HTERT RPE-1 (cell line): ENCODE results near the gene RARS1.
"Not testable (repeated sequence)": the region's sequence is repeated elsewhere in the genome, so short reads cannot be mapped to it uniquely, and the experiment has no call there.

Source experiments
- in situ Hi-C: fragments of 300-500 bp; cut with MboI; formaldehyde crosslinking; loops from 4 replicates; pipeline ENCODE4 v1.14.3; 2020; ENCODE audit warnings: low sequenced_read_pairs

Gene RARS1

DNA sequence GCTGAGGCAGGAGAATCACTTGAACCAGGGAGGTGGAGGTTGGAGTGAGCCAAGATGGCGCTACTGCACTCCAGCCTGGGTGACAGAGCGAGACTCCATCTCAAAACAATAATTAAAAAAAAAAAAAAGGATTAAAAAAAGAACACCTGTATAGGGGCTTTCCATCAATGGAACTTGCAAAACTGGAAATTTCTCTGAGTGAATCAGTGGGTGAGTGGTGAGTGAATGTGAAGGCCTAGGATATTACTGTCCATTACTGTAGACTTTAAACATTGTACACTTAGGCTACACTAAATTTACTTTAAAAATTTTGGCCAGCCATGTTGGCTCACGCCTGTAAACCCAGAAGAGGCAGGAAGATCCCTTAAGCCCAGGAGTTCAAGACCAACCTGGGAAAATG lies 5.7 kb upstream of the RARS1 start:
- in situ Hi-C loops: no loop called here

GRCh38 chr5:168481330-168481788 lies 4.9 kb upstream of the RARS1 start:
- in situ Hi-C loops: no loop called here

- in situ Hi-C loops: no loop called here
Observed at GRCh38 chr5:168482361-168482760, 3.9 kb upstream of the RARS1 start.

DNA sequence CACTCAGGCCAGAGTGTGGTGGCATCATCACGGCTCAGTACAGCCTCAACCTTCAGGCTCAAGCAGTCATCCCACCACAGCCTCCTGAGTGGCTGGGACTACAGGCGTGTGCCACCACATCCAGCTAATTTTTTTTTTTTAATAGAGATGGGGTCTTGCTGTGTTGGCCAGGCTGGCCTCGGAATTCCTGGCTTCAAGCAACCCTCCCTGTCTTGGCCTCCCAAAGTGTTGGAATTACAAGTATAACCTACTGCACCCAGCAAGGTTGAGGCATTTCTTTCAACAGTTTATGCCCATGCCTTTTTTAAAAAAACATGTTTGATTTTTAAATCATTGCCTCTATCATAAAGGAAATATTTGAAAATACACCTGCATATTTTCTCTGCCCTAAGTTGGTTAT lies 2.8 kb downstream of the RARS1 start:
- in situ Hi-C loops: no loop called here

DNA sequence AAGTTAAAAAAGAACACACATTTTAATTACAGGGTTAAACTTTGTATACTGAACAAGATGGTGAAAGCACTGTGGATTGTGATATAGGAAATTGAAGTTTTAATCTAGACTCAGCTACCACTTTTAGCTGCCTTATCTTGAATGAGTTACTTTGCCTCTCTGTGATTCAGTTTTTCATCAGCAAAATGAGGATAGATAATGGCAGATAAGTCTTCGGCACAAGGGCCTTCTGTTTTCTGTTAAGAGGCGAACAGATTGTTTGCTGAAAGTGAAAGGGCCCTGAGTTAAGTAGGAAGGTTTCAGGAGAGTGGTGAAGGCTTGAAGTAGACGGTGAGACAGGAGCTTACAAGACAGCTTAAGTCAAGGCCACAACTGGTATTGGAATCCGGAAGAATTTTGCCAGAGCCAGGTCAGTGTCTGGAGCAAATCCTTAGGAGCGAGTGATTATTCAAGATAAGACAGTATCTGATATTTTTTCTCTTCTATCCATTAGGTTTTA lies 7.8 kb downstream of the RARS1 start:
- in situ Hi-C loops: no loop called here

- in situ Hi-C loops: no loop called here
Observed at GRCh38 chr5:168502563-168503237, 16.4 kb downstream of the RARS1 start.

- in situ Hi-C loops: no loop called here
Observed at GRCh38 chr5:168513861-168514428, 27.7 kb downstream of the RARS1 start.

DNA sequence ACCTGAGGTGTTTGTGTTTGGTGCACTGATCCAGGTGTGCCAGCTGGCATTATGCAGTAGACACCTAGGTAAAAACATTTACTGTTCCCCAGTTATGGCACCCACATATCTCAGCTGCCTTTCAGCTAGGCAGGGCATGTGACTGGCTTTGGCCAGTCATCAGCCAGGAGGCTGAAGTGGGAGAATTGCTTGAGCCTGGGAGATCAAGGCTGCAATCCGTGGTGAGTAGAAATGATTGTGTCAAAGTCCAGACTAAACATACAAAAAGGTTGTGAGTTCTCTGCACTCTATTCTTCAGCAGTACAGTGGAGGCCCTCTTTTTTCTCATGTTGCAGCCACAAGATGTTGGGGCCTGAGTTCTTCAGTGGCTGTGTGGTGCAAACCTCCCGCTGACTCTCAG lies 39.6 kb downstream of the RARS1 start:
- in situ Hi-C loops: no loop called here

DNA sequence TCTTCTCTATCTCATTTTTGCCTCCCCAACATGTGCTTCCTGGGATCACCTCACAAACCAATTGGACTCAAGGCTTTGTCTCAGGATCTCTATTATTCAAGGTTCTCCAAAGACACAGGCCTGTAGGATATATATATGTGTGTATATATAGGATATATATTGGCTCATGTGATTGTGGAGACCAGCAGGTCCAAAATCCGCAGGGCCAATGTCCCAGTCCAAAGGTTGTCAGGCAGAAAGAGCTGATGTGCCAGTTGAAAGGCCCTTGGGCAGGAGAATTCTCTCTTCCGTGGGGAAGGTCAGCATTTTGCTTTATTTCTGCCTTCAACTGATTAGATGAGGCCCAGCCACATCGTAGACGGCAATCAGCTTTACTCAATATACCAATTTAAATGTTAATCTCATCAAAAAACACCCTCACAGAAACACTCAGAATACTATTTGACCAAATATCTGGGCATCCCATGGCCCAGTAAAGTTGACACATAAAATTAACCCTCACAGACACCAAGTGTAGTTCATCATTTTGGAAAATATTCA lies 41.6 kb downstream of the RARS1 start:
- in situ Hi-C loops: no loop called here

GRCh38 chr5:168528521-168529373 lies 42.5 kb downstream of the RARS1 start, which contains the start of gene FBLL1:
FBLL1 (plus strand) TSS chr5:168529305; CDS start chr5:168529505, 200 bp downstream.
- in situ Hi-C loops: no loop called here

DNA sequence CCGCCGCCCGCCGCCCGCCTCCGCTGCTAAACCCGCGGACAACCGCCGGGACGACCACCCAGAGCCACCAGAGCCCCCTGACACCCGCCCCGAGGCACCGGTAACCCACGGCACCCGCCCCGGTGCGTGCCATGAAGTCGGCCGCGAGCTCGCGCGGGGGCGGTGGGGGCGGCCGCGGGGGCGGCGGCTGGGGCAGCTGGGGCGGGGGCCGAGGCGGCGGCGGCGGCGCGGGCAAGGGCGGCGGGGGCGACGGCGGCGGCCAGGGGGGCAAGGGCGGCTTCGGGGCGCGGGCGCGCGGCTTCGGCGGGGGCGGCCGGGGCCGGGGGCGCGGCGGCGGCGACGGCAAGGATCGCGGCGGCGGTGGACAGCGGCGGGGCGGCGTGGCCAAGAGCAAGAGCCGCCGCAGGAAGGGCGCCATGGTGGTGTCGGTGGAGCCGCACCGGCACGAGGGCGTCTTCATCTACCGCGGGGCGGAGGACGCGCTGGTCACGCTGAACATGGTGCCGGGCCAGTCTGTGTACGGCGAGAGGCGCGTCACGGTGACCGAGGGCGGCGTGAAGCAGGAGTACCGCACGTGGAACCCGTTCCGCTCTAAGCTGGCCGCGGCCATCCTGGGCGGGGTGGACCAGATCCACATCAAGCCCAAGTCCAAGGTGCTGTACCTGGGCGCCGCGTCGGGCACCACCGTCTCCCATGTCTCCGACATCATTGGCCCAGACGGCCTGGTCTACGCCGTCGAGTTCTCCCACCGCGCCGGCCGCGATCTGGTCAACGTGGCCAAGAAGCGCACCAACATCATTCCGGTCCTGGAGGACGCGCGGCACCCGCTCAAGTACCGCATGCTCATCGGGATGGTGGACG lies 43.3 kb downstream of the RARS1 start:
- in situ Hi-C loops: no loop called here

DNA sequence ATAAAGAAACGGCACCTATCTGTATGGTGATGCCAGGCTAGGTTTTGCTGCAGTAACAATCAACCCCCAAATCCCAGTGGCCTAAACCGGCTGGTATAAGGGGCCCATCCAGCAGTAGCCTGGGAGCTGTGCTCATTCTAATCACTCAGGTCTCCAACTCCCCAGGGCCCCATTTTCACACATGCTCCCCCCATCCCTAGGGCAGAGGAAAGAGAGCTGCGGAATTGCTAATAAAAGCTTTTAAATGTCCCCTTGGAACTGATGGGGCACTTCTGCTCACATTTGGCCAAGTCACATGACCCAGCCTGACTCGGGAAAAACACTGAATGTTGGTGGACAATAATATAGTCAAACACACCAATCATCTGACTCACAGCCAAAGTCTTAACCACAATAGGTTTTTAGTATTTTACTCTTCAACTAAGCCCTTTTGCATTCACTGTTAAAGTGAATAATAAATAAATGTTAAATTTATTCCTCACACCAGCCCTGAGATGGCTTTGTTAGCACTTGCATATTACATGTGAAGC lies 44.4 kb downstream of the RARS1 start:
- in situ Hi-C loops: no loop called here

DNA sequence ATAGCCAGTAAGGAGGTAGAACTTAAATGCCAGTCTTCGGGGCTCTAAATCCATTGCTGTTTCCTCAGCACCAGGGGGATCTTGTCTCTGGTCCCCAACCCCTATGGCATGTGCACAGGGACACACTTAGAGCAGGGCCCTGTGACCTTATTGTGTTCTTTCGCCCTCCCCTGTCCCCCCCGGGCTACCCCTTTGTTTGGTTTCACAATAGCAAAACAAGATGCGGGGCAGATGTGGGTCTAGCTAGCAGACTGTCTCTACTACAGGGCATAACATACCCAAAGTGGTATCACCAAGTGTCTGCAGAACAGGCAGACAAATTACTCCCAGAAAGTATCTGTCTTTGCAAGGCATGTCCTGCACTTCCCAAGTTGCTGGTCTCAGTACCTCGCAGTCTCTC lies 44.9 kb downstream of the RARS1 start:
- in situ Hi-C loops: no loop called here

- in situ Hi-C loops: no loop called here
Observed at GRCh38 chr5:168531987-168532864, 46.0 kb downstream of the RARS1 start.

DNA sequence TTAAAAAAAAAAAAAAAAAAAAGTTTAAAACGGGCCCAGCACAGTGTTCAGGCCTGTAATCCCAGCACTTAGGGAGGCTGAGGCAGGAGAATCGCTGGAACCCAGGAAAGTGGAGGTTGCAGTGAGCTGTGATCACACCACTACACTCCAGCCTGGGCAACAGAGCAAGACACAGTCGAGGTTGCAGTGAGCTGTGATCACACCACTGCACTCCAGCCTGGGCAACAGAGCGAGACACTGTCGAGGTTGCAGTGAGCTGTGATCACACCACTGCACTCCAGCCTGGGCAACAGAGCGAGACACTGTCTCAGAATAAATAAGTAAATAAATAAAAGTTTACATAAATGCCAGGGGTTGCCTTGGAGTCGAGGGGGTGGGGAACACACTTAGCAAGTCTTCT lies 48.1 kb downstream of the RARS1 start:
- in situ Hi-C loops: not testable (repeated sequence)

DNA sequence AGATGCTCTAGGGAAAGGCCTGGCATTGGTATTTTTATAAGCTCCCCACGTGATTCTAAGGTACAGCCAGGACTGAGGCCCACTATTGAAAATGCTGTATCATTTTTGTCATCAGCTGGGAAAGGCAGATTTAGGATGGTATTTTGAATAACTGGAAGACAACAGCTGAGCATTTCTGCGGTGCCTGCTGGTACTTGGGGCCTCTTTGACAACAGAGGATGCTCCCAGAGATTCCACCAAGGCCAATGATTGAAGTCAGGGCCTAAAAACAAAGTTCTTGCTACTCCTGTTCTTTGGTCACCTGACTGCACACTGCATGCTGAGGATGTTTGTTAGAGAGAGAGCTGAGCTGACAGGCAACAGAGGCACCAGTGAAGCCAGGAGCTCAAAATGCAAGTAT lies 50.9 kb downstream of the RARS1 start:
- in situ Hi-C loops: no loop called here

DNA sequence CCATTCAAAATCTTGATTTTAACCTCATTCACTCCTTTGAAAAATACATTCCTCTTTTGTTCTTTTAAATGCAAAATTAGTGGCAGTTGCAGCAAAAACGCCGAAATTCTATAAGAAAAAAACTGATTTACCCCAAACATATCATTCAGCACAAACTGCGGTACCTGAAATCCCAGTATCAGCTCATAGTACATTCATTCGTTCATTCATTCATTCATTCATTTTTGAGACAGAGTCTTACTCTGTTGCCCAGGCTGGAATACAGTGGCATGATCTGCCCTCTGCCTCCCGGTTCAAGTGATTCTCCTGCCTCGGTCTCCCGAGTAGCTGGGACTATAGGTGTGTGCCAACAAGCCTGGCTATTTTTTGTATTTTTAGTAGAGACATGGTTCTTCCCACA lies 63.3 kb downstream of the RARS1 start:
- in situ Hi-C loops: no loop called here

DNA sequence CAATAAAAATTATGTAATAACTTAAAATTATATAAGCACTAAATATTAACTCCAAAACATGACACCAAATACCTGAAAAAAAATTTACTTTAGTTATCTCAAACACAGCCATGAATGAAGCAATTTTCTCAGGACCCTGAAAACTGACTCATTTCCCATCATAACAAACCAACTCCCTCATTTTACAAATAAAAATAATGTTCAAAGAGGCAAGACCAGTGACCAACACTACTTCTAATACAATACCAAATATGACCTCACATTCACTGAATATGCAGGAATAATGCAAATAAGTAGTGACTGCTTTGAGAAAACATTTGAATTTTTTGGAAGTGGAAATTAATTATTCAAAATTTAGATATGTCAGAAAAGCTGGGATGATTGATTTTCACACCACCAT lies 64.4 kb downstream of the RARS1 start:
- in situ Hi-C loops: no loop called here

GRCh38 chr5:168552146-168552545 lies 65.9 kb downstream of the RARS1 start:
- in situ Hi-C loops: no loop called here
